GM19328 (cell line): ENCODE data around the gene PIAS2.

ENCODE experiments used
- ATAC-seq: cut with Tn5 transposase; IDR thresholded peaks from one replicate; pipeline ENCODE4 v1.9.1; 2021; ENCODE audit warnings: mild to moderate bottlenecking, moderate library complexity; ENCODE audit not compliant: unreplicated experiment

Gene PIAS2

DNA sequence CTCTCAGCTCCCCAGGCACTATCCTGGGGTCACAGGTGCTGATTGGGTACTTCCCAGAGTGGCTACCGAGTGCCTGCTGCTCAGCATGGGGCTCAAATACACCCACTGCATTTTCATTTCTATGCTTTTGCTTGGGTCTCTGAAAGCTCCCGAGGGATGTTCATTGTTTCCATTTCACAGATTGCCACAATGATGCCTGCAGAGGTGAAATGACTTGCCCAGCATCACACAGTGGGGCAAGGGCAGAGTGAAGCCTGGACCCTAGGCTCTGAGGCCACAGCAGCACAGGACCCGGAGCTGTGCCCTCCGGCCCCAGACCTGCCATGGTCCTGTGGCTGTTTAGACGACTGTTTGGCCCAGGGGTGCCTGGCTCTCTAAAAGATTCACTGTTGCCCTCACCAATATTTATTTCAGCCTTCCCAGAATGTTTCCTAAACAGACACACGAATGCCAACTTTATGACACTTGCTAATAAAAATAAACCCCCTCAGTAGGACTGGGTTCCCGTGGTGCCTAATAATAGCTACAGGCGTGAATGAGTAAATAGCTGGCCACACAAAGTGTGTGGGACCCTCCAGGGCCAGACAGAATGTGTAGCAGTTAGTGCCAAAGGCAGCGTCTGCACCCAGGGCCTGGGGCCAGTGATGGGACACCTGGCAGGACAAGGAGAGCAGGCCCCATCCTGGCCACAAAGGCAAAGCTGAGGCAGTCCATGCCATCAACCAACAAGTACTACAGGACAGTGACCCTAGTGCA lies 149.0 kb downstream of the PIAS2 start:
- ATAC-seq, result no peak

DNA sequence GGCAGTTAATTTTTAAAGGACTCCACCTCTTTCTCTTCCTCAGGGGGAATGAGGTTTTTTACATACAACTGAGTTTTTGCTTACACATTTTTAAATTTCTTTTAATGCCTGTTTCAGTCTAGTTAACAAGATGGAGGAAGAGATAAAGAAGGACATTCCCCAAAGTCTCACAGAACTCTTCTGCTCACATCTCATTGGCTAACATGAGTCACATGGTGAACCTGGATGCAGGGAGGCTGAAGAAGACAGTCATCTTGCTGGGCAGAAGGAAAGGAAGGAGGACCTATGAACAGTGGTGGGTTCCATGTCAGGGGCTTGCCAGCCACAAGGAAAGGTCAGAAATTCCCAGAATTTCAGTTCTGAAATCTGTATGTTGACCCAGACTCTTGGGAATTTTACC lies 150.1 kb downstream of the PIAS2 start:
- ATAC-seq, result no peak

DNA sequence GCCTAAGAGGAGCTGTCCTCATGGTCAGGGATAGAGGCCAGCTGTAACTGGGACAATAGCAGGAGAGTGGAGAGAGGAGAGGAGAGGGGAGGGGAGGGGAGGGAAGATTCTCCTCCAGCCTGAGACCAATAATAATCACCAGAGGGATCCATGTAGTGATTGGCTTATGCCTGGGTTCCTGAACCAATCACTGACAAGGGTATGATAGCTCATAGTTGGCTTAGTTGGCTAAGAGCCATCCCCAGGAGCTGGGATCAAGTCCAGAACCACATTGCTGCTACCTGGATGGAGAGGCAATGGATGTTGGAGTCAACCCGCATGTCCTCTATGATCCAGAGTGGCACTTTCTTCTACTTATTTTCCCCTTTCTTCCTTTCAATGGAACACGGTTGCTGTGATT lies 152.7 kb downstream of the PIAS2 start:
- no peak for ATAC-seq

DNA sequence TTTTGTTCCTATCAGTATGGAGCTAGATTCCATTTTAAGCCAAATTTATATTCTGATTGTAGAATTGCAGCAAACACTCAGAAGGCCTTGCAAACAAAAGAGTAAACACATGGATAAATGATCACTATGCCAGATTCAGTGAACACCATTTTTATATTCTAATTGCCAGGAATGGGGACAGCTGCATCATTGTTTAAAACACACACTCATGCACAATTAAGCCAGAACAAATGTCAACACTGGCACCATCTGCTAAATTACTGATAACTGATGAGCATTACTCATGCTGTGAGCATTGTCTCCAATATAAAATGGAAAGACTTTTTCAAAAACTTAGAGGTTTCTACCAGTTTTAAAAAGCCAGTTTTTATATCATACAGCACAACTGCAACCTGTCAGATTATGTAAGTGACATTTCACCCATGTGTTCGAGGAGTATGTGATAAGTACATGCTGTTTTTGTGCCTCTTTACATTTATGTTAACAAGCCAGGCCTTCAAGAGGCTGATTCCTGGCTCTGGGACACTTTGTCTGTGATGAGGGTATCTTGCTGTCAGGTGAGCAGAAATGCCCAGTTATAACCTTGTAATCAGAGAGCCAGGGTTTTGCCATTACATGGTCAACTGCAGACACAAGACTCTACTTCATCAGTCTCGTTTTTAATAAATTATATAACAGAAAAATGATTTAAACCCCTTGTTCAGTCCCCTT lies 156.1 kb downstream of the PIAS2 start:
- ATAC-seq, result no peak

DNA sequence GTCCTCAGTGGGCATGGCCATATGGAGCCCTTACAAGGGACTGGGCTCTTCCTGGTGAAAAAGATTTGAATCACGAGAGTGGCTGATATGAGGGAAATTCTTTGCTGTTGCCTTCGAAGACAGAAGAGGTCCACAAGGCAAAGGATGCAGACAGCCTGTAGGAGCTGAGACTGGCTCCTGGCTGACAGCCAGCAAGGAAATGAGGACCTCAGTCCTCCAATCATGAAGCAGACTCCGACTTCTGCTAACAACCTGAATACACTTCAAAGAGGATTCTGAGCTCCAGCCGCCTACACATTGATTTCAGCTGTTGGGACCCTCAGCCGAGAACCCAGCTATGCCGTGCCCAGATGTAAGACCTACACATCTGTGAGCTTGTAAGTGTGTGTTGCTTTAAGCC lies 157.4 kb downstream of the PIAS2 start:
- ATAC-seq, result no peak

DNA sequence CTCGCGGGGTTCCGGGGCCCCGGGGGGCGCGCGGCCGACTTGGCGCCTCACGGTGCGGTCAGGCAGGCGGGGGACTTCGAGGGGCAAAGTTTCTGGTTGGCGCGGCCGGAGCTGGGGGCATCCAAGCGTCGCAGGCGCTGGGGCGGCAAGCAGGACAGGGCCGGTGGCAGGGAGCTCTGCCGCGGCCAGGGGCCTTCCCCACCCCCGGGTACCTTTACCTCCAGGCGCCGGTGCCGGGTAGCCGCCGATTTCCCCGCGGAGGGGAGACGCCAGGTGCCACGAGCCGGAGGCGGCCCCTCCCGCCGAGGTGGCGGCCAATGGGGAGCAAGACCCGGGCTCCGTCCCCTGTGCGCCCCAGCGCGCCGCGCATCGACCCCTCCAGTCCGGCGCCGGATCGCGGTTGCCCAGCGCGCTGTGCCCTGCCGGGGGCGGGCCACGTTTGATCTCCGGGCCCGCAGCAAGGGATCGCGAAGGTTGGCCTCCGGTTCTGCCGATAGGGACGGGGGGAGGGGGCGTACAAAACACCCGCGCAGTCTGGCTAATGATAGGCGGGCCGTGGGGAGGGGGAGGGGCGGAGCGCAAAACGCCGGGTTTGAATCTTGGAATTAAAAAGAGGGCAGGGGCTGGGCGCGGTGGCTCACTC lies 160.6 kb downstream of the PIAS2 start, which contains the start of gene ST8SIA5:
Gene ST8SIA5 (minus strand): TSS at position 495 of the 643 bp plus-strand sequence. CDS start 545 bp downstream, outside the sequence.
- ATAC-seq, result no peak

DNA sequence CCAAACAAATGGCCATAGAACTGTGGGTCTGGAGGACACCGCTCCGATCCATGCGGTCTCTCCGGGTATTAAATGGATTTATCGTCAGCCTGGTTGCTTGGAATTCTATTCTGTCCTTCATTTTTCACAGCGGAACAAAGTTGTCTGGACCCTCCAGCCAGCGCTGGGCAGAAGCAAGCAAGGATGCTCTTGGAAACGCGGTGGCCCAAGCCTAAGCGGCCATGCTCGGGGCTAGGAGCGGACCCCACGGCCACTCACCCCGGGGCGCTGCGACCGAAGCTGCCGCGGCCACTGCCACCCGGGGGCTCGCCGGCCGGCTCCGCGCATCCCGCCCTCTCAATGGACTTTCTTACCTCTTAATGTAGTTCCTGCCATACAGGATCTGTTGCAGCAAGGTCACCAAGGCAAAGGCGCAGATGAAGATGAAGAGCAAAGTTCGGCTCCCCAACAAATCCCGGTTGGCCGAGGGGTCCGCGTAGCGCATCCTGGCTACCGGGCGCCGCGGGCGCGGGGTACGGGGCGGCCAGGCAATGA lies 161.2 kb downstream of the PIAS2 start:
- no peak for ATAC-seq

DNA sequence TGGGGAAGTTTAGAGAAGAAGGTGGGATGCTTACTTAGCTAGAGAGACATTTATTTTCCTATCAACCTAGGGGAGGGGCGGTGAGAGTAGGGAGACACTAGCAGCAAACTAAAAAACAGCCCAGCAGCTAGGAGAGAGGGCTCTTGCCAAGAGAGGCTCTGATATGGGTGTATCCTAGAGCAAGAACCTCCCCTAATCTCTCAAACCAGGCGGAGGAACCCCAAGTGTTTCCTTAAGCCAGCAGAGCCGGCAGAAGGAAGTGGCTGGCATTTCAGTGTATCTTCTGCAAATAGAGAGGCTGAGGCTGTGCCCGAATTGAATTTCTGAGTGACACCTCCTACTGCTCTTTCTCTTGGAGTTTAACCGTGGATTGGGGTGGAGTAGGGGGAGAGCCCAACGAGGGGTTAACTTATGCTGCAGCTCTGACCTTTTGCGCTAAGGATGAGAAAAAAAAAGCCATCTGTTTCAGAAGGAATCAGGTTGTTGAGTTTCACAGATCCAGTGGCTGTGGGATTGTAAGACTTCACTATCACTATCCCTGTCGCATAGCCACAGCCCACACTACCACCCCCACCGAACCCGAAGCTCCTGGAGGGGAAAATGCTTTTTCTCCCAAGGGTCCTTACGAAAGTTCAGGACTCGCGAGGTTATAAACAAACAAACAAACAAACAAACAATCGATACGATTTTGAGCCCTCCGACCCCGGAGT lies 161.8 kb downstream of the PIAS2 start:
- ATAC-seq, result no peak

DNA sequence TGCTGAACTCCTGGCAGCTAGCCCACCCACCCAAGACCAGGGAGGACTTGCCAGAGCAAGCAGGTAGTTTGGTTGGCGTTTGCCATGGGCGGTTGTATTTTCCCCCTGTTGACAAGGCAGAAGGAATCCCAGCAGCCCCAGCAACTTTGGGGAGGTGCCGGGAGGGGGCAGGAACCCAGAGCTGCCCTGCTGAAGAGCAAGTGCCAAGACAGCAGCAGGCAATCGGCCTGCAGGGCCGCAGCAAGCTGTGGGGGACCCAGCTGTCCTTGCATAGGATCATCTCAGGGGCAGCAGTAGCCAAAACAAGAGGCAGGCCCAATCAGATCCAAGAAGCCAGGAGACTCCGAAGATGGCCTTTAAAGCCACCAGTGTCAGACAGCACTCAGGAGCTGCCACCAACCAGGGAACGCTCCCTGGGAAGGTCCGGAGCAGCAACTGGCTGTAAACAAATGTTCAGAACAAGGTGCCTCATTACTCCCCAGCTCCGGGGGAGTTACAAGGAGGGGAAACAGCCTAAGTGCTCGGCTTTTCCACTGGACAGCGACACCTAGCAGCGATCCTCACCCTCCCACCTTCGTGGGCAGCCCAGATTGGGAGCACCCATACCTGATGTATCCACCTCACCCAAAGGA lies 162.5 kb downstream of the PIAS2 start:
- ATAC-seq, result no peak

DNA sequence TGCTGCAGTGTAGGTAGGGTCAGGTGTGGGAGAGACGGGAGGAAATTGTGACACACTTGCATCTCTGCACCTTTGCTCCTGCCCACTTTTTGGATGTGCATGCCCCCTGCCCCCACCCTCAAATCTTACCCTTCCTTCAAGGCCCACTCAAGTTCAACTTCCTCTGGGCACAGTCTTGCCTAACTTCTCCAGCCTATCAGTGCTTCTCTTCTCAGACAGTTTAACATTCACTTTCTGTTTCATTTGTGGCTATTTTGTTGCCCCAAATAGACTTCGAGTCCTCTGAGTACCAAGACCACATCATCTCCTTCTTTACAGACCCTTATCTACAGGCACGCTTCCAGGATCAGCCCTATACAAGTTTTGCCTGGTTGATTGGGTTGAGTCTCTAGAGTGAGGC lies 163.1 kb downstream of the PIAS2 start:
- peak; percentile 57 for ATAC-seq
